HEK293 (cell line): ENCODE data around the gene MRPL34.

ENCODE experiments used
- GLI4 ChIP-seq: fragments of 450-650 bp; formaldehyde crosslinking; IDR thresholded peaks from 2 replicates; pipeline ENCODE4 v1.5.1; 2016; ENCODE audit warnings: missing biosample characterization, missing genetic modification characterization
- GLIS2 ChIP-seq: fragments of 450-650 bp; formaldehyde crosslinking; IDR thresholded peaks from 2 replicates; pipeline ENCODE4 v1.5.1; 2016; ENCODE audit warnings: missing biosample characterization, missing genetic modification characterization
- HOXC10 ChIP-seq: sonication (generic); formaldehyde crosslinking; IDR thresholded peaks from 2 replicates; pipeline ENCODE4 v1.8.1; 2023; ENCODE audit warnings: mild to moderate bottlenecking, missing genetic modification reagents
- KLF1 ChIP-seq: fragments of 450-650 bp; formaldehyde crosslinking; IDR thresholded peaks from 2 replicates; pipeline ENCODE4 v1.5.1; 2016; ENCODE audit warnings: missing biosample characterization, missing genetic modification characterization
- KLF10 ChIP-seq: fragments of 450-650 bp; IDR thresholded peaks from 2 replicates; pipeline ENCODE4 v1.5.1; 2018; ENCODE audit warnings: missing biosample characterization, mild to moderate bottlenecking, missing genetic modification characterization
- MYNN ChIP-seq: fragments of 450-650 bp; formaldehyde crosslinking; IDR thresholded peaks from 2 replicates; pipeline ENCODE4 v1.5.1; 2016; ENCODE audit warnings: missing biosample characterization, missing genetic modification characterization, borderline replicate concordance
- REPIN1 ChIP-seq: fragments of 450-650 bp; formaldehyde crosslinking; IDR thresholded peaks from 2 replicates; pipeline ENCODE4 v1.5.1; 2017; ENCODE audit warnings: missing biosample characterization, missing genetic modification characterization, low read depth
- SP3 ChIP-seq: fragments of 450-650 bp; formaldehyde crosslinking; IDR thresholded peaks from 2 replicates; pipeline ENCODE4 v1.5.1; 2016; ENCODE audit warnings: missing biosample characterization, missing genetic modification characterization
- YY1 ChIP-seq: fragments of 450-650 bp; formaldehyde crosslinking; IDR thresholded peaks from 2 replicates; pipeline ENCODE4 v1.5.1; 2018; ENCODE audit warnings: missing biosample characterization, missing genetic modification characterization
- YY2 ChIP-seq: fragments of 450-650 bp; formaldehyde crosslinking; IDR thresholded peaks from 2 replicates; pipeline ENCODE4 v1.5.1; 2016; ENCODE audit warnings: missing biosample characterization, missing genetic modification characterization
- ZBTB48 ChIP-seq: fragments of 450-650 bp; formaldehyde crosslinking; IDR thresholded peaks from 2 replicates; pipeline ENCODE4 v1.5.1; 2016; ENCODE audit warnings: missing biosample characterization, missing genetic modification characterization
- ZBTB7A ChIP-seq: fragments of 450-650 bp; formaldehyde crosslinking; IDR thresholded peaks from 2 replicates; pipeline ENCODE4 v1.5.1; 2016; ENCODE audit warnings: low read depth, missing biosample characterization, missing genetic modification characterization
- ZFP37 ChIP-seq: fragments of 450-650 bp; formaldehyde crosslinking; IDR thresholded peaks from 2 replicates; pipeline ENCODE4 v1.5.1; 2016; ENCODE audit warnings: missing biosample characterization, missing genetic modification characterization
- ZNF114 ChIP-seq: fragments of 450-650 bp; formaldehyde crosslinking; IDR thresholded peaks from 2 replicates; pipeline ENCODE4 v1.5.0; 2017; ENCODE audit warnings: missing biosample characterization, missing genetic modification characterization
- ZNF121 ChIP-seq: fragments of 450-650 bp; formaldehyde crosslinking; IDR thresholded peaks from 2 replicates; pipeline ENCODE4 v1.5.1; 2016; ENCODE audit warnings: missing biosample characterization, missing genetic modification characterization
- ZNF19 ChIP-seq: fragments of 450-650 bp; formaldehyde crosslinking; IDR thresholded peaks from 2 replicates; pipeline ENCODE4; 2016; ENCODE audit warnings: missing biosample characterization, missing genetic modification characterization, low read depth
- ZNF214 ChIP-seq: fragments of 450-650 bp; formaldehyde crosslinking; IDR thresholded peaks from 2 replicates; pipeline ENCODE4 v1.5.1; 2017; ENCODE audit warnings: missing biosample characterization, mild to moderate bottlenecking, missing genetic modification characterization, borderline replicate concordance
- ZNF223 ChIP-seq: fragments of 450-650 bp; formaldehyde crosslinking; IDR thresholded peaks from 2 replicates; pipeline ENCODE4 v1.5.1; 2016; ENCODE audit warnings: missing biosample characterization, missing genetic modification characterization
- ZNF302 ChIP-seq: fragments of 450-650 bp; formaldehyde crosslinking; IDR thresholded peaks from 2 replicates; pipeline ENCODE4 v1.5.1; 2016; ENCODE audit warnings: missing biosample characterization, missing genetic modification characterization, low read depth
- ZNF324 ChIP-seq: fragments of 450-650 bp; formaldehyde crosslinking; IDR thresholded peaks from 2 replicates; pipeline ENCODE4 v1.5.1; 2016; ENCODE audit warnings: missing biosample characterization, missing genetic modification characterization
- ZNF391 ChIP-seq: fragments of 450-650 bp; formaldehyde crosslinking; IDR thresholded peaks from 2 replicates; pipeline ENCODE4 v1.5.1; 2016; ENCODE audit warnings: low read depth, missing biosample characterization, missing genetic modification characterization, borderline replicate concordance
- ZNF514 ChIP-seq: fragments of 450-650 bp; formaldehyde crosslinking; IDR thresholded peaks from 2 replicates; pipeline ENCODE4 v1.5.1; 2016; ENCODE audit warnings: missing biosample characterization, missing genetic modification characterization
- ZNF544 ChIP-seq: fragments of 450-650 bp; formaldehyde crosslinking; IDR thresholded peaks from 2 replicates; pipeline ENCODE4 v1.5.0; 2017; ENCODE audit warnings: missing biosample characterization, missing genetic modification characterization
- ZNF558 ChIP-seq: fragments of 450-650 bp; formaldehyde crosslinking; IDR thresholded peaks from 2 replicates; pipeline ENCODE4 v1.5.1; 2016; ENCODE audit warnings: missing biosample characterization, missing genetic modification characterization
- ZNF560 ChIP-seq: fragments of 450-650 bp; formaldehyde crosslinking; IDR thresholded peaks from 2 replicates; pipeline ENCODE4 v1.5.1; 2017; ENCODE audit warnings: missing biosample characterization, missing genetic modification characterization, borderline replicate concordance
- ZNF571 ChIP-seq: fragments of 450-650 bp; formaldehyde crosslinking; IDR thresholded peaks from 2 replicates; pipeline ENCODE4 v1.5.0; 2017; ENCODE audit warnings: missing biosample characterization, missing genetic modification characterization
- ZNF626 ChIP-seq: fragments of 450-650 bp; sonication (Bioruptor Pico); formaldehyde crosslinking; IDR thresholded peaks from 2 replicates; pipeline ENCODE4 v1.5.1; 2018; ENCODE audit warnings: missing biosample characterization, missing genetic modification characterization, inconsistent platforms
- ZNF701 ChIP-seq: fragments of 450-650 bp; formaldehyde crosslinking; IDR thresholded peaks from 2 replicates; pipeline ENCODE4 v1.5.1; 2016; ENCODE audit warnings: missing biosample characterization, missing genetic modification characterization
- TF ChIP-seq, protein P1 (sequence below): fragments of 450-650 bp; formaldehyde crosslinking; IDR thresholded peaks from 2 replicates; pipeline ENCODE4 v1.5.1; 2016; ENCODE audit warnings: missing biosample characterization, missing genetic modification characterization
- TF ChIP-seq, protein P2 (sequence below): fragments of 450-650 bp; formaldehyde crosslinking; IDR thresholded peaks from 2 replicates; pipeline ENCODE4 v1.5.1; 2016; ENCODE audit warnings: missing biosample characterization, missing genetic modification characterization
- TF ChIP-seq, protein P3 (sequence below): fragments of 450-650 bp; formaldehyde crosslinking; IDR thresholded peaks from 2 replicates; pipeline ENCODE4 v1.5.1; 2016; ENCODE audit warnings: missing biosample characterization, missing genetic modification characterization
- TF ChIP-seq, protein P4 (sequence below): fragments of 450-650 bp; formaldehyde crosslinking; IDR thresholded peaks from 2 replicates; pipeline ENCODE4 v1.5.1; 2016; ENCODE audit warnings: missing biosample characterization, missing genetic modification characterization
- TF ChIP-seq, protein P5 (sequence below): fragments of 450-650 bp; formaldehyde crosslinking; IDR thresholded peaks from 2 replicates; pipeline ENCODE4 v1.5.1; 2017; ENCODE audit warnings: missing biosample characterization, missing genetic modification characterization
- TF ChIP-seq, protein P6 (sequence below): fragments of 450-650 bp; formaldehyde crosslinking; IDR thresholded peaks from 2 replicates; pipeline ENCODE4 v1.5.1; 2017; ENCODE audit warnings: missing biosample characterization, missing genetic modification characterization
- TF ChIP-seq, protein P7 (sequence below): fragments of 450-650 bp; formaldehyde crosslinking; IDR thresholded peaks from 2 replicates; pipeline ENCODE4 v1.5.1; 2016; ENCODE audit warnings: missing biosample characterization, missing genetic modification characterization

MRPL34 gene

DNA sequence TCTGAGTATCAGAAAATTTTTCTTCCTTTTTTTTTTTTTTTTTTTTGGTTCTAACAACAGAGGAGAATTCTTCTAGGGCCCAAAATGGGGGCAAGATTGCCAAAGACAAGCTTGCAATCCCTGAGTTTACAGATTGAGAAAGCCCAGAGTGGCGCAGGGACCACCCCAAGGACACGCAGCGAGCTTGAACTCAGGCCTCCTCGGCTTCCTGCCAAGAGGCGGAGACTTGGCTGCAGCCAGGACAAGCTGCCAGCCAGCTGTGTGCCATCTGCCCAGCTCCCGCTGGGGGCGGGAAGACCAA is 506 bp upstream of the MRPL34 start (continued):
- TF ChIP-seq ZNF514 (tag by site-specific recombination) (no peak), ZNF701 (tag by site-specific recombination) (no peak), ZNF121 (no peak), ZNF324 (tag by site-specific recombination) (peak; percentile 74; the same call in 1 of the 2 replicates), ZNF19 (tag by site-specific recombination) (no peak), MYNN (tag by site-specific recombination) (no peak), ZNF391 (peak; percentile 79; the same call in 1 of the 2 replicates), ZNF560 (tag by site-specific recombination) (no peak), GLI4 (tag by site-specific recombination) (no peak), ZNF223 (tag by site-specific recombination) (no peak), ZNF302 (tag by site-specific recombination) (no peak), ZNF544 (tag by site-specific recombination) (no peak), KLF10 (tag by site-specific recombination) (0 out of 2 replicates have a peak, but pooled peaks have one; percentile 81), ZNF214 (tag by site-specific recombination) (no peak), ZBTB7A (tag by site-specific recombination) (no peak), ZNF558 (tag by site-specific recombination) (peak; percentile 54; the same call in 1 of the 2 replicates), KLF1 (no peak; the same call in 1 of the 2 replicates), HOXC10 (CRISPR knock-in tag) (no peak), YY2 (tag by site-specific recombination) (no peak), ZFP37 (no peak), ZNF571 (tag by site-specific recombination) (no peak), GLIS2 (tag by site-specific recombination) (peak; percentile 96), YY1 (no peak), SP3 (tag by site-specific recombination) (no peak), ZNF626 (tag by site-specific recombination) (no peak), REPIN1 (tag by site-specific recombination) (no peak), ZBTB48 (tag by site-specific recombination) (peak; percentile 14; the same call in 1 of the 2 replicates), ZNF114 (no peak)
- TF ChIP-seq, protein P1, sequence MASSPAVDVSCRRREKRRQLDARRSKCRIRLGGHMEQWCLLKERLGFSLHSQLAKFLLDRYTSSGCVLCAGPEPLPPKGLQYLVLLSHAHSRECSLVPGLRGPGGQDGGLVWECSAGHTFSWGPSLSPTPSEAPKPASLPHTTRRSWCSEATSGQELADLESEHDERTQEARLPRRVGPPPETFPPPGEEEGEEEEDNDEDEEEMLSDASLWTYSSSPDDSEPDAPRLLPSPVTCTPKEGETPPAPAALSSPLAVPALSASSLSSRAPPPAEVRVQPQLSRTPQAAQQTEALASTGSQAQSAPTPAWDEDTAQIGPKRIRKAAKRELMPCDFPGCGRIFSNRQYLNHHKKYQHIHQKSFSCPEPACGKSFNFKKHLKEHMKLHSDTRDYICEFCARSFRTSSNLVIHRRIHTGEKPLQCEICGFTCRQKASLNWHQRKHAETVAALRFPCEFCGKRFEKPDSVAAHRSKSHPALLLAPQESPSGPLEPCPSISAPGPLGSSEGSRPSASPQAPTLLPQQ (tag by site-specific recombination): no peak
- TF ChIP-seq, protein P2, sequence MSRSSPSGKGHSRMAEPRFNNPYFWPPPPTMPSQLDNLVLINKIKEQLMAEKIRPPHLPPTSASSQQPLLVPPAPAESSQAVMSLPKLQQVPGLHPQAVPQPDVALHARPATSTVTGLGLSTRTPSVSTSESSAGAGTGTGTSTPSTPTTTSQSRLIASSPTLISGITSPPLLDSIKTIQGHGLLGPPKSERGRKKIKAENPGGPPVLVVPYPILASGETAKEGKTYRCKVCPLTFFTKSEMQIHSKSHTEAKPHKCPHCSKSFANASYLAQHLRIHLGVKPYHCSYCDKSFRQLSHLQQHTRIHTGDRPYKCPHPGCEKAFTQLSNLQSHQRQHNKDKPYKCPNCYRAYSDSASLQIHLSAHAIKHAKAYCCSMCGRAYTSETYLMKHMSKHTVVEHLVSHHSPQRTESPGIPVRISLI (tag by site-specific recombination): no peak
- TF ChIP-seq, protein P3, sequence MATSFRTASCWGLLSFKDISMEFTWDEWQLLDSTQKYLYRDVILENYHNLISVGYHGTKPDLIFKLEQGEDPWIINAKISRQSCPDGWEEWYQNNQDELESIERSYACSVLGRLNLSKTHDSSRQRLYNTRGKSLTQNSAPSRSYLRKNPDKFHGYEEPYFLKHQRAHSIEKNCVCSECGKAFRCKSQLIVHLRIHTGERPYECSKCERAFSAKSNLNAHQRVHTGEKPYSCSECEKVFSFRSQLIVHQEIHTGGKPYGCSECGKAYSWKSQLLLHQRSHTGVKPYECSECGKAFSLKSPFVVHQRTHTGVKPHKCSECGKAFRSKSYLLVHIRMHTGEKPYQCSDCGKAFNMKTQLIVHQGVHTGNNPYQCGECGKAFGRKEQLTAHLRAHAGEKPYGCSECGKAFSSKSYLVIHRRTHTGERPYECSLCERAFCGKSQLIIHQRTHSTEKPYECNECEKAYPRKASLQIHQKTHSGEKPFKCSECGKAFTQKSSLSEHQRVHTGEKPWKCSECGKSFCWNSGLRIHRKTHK (tag by site-specific recombination): no peak
- TF ChIP-seq, protein P4, sequence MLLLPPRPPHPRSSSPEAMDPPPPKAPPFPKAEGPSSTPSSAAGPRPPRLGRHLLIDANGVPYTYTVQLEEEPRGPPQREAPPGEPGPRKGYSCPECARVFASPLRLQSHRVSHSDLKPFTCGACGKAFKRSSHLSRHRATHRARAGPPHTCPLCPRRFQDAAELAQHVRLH (tag by site-specific recombination): no peak; the same call in 1 of the 2 replicates
- TF ChIP-seq, protein P5, sequence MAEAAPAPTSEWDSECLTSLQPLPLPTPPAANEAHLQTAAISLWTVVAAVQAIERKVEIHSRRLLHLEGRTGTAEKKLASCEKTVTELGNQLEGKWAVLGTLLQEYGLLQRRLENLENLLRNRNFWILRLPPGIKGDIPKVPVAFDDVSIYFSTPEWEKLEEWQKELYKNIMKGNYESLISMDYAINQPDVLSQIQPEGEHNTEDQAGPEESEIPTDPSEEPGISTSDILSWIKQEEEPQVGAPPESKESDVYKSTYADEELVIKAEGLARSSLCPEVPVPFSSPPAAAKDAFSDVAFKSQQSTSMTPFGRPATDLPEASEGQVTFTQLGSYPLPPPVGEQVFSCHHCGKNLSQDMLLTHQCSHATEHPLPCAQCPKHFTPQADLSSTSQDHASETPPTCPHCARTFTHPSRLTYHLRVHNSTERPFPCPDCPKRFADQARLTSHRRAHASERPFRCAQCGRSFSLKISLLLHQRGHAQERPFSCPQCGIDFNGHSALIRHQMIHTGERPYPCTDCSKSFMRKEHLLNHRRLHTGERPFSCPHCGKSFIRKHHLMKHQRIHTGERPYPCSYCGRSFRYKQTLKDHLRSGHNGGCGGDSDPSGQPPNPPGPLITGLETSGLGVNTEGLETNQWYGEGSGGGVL (tag by site-specific recombination): no peak
- TF ChIP-seq, protein P6, sequence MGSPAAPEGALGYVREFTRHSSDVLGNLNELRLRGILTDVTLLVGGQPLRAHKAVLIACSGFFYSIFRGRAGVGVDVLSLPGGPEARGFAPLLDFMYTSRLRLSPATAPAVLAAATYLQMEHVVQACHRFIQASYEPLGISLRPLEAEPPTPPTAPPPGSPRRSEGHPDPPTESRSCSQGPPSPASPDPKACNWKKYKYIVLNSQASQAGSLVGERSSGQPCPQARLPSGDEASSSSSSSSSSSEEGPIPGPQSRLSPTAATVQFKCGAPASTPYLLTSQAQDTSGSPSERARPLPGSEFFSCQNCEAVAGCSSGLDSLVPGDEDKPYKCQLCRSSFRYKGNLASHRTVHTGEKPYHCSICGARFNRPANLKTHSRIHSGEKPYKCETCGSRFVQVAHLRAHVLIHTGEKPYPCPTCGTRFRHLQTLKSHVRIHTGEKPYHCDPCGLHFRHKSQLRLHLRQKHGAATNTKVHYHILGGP (tag by site-specific recombination): no peak
- TF ChIP-seq, protein P7, sequence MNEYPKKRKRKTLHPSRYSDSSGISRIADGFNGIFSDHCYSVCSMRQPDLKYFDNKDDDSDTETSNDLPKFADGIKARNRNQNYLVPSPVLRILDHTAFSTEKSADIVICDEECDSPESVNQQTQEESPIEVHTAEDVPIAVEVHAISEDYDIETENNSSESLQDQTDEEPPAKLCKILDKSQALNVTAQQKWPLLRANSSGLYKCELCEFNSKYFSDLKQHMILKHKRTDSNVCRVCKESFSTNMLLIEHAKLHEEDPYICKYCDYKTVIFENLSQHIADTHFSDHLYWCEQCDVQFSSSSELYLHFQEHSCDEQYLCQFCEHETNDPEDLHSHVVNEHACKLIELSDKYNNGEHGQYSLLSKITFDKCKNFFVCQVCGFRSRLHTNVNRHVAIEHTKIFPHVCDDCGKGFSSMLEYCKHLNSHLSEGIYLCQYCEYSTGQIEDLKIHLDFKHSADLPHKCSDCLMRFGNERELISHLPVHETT: no peak
